ENCODE results near the gene GNG4. TPM values are rescaled to one million over a fixed set of nuclear protein-coding genes. Genes with fewer than 3 reads are reported as not detected.

The GNG4 gene
- total and polyA plus RNA-seq, 9 of the 15 experiments (the other 6 are each of a cell fraction or from before 2014, with no cell fraction given) = 0.06 to 0.58 (median 0.08) TPM; not detected in 4

- TF ChIP-seq ARID4B (CRISPR knock-in tag; IDR thresholded peaks at IDR 0.05) (peak; percentile 91), CSDE1 (IDR thresholded peaks at IDR 0.05) (0 out of 4 replicates have a peak, but pooled peaks of 1 of the 2 experiments have one; percentile 34), RBBP5 (IDR thresholded peaks at IDR 0.05; ENCODE audit: borderline replicate concordance, insufficient read depth, low read length, poor library complexity, severe bottlenecking) (peak; percentile 13), KHSRP (IDR thresholded peaks at IDR 0.05) (no peak), XRCC5 (IDR thresholded peaks at IDR 0.05; ENCODE audit: low read depth, low read length) (peak; percentile 51; the same call in 1 of the 2 replicates), SIN3A (IDR thresholded peaks at IDR 0.05; ENCODE audit: borderline replicate concordance in 2 of 2, control insufficient read depth in 1 of 2, low read depth in 2 of 2, low read length in 2 of 2) (peak; percentile 70 to 75; a peak in 1 of 4 replicates), E2F6 (IDR thresholded peaks at IDR 0.05; ENCODE audit: borderline replicate concordance in 1 of 2, extremely low read depth in 1 of 2, insufficient read depth in 1 of 2, insufficient read length in 1 of 2, low read depth in 1 of 2, low read length in 1 of 2, poor library complexity in 1 of 2, severe bottlenecking in 1 of 2) (peak; percentile 89 to 96), PYGO2 (tag; IDR thresholded peaks at IDR 0.05) (no peak), PRPF4 (IDR thresholded peaks at IDR 0.05; ENCODE audit: insufficient read depth, low read depth, low read length, poor library complexity, severe bottlenecking) (peak; percentile 28), FOXP4 (CRISPR knock-in tag; IDR thresholded peaks at IDR 0.05; ENCODE audit: borderline replicate concordance) (peak; percentile 100), ZKSCAN1 (IDR thresholded peaks at IDR 0.05; ENCODE audit: low read depth, low read length) (peak; percentile 75; the same call in 1 of the 2 replicates), RNF219 (CRISPR knock-in tag; IDR thresholded peaks at IDR 0.05) (no peak), ATF4 (CRISPR knock-in tag; IDR thresholded peaks at IDR 0.05) (0 out of 2 replicates have a peak, but pooled peaks have one; percentile 14)
These were observed 144.9 kb downstream of the GNG4 start (continued) for GRCh38 chr1:235504494-235505222.

Measured in K562 (cell line).